Measurements from ENCODE around the gene CSNK1D. TPM values are rescaled to one million over a fixed set of nuclear protein-coding genes. Genes with fewer than 3 reads are reported as not detected.

Gene CSNK1D
- total RNA-seq, 1 donor from 2014 or later = 150 TPM

DNA sequence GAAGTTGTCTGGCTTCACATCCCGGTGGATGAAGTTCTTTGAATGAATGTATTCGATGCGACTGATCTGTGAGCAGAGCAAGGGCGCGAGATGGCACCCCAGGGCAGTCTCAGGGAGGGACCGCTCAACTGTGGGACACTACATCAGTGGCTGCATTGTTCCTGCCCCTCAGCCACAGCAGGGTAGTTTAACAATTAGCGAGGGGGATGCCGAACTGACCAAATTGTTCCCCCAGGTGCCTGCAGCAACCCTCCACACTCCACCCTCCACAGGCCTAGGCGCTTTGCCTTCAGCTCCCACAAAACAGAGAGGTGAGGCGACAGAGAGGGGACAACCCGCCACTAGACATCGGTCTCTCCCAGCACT, 20.3 kb downstream of the CSNK1D start:
- Histone ChIP-seq H3K36me3 (peaks cover 86% of the 10 kb centered on the region), H3K4me3 (no peak overlapping the region), H3K9me3 (no peaks in the 10 kb centered on the region), H3K27ac (no peak overlapping the region), H3K4me1 (no peaks in the 10 kb centered on the region), H3K27me3 (no peaks in the 10 kb centered on the region)
- no peak for DNase-seq
- TF ChIP-seq, protein P1, sequence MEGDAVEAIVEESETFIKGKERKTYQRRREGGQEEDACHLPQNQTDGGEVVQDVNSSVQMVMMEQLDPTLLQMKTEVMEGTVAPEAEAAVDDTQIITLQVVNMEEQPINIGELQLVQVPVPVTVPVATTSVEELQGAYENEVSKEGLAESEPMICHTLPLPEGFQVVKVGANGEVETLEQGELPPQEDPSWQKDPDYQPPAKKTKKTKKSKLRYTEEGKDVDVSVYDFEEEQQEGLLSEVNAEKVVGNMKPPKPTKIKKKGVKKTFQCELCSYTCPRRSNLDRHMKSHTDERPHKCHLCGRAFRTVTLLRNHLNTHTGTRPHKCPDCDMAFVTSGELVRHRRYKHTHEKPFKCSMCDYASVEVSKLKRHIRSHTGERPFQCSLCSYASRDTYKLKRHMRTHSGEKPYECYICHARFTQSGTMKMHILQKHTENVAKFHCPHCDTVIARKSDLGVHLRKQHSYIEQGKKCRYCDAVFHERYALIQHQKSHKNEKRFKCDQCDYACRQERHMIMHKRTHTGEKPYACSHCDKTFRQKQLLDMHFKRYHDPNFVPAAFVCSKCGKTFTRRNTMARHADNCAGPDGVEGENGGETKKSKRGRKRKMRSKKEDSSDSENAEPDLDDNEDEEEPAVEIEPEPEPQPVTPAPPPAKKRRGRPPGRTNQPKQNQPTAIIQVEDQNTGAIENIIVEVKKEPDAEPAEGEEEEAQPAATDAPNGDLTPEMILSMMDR (IDR thresholded peaks at IDR 0.05) = no peak
- intact Hi-C loops (cut with DNase I) = no loop called here
- ATAC-seq = no peak

DNA sequence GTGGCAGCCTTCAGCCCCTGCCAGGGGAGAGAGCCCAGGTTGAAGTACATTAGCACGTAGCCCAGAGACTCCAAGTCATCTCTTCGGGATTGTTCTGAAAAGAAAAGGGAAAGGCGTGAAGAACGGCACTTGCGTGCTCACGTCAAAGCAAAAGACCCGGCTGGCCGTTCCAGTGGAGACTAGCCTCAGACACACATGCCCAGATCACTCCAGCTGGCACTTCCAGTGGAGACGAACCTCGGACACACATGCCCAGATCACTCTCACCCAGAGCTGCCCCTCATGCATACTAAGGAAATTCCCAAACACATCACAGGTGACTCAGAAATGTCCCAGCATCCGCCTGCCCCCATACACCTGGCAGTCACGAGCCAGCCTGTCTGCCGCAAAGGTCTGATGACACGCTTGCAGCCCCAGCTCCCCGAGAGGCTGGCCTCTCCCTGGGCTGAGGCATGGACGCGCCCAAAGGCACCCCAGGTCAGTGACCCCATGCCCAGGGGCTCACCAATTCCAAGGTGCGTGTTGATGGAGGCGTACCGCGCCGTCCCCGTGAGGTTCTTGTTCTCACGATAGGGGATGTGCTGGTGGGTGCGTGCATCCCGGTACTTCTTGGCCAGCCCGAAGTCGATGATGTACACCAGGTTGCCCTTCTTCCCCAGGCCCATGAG, 20.9 kb downstream of the CSNK1D start:
- intact Hi-C loops (cut with DNase I) = no loop called here
- Histone ChIP-seq H3K27me3 (no peaks in the 10 kb centered on the region), H3K4me1 (peaks cover 2% of the 10 kb centered on the region), H3K36me3 (peaks cover 86% of the 10 kb centered on the region), H3K27ac (no peak overlapping the region), H3K4me3 (no peak overlapping the region), H3K9me3 (no peaks in the 10 kb centered on the region)
- ATAC-seq = no peak
- no peak for DNase-seq
- TF ChIP-seq, protein P1 (IDR thresholded peaks at IDR 0.05) = no peak

DNA sequence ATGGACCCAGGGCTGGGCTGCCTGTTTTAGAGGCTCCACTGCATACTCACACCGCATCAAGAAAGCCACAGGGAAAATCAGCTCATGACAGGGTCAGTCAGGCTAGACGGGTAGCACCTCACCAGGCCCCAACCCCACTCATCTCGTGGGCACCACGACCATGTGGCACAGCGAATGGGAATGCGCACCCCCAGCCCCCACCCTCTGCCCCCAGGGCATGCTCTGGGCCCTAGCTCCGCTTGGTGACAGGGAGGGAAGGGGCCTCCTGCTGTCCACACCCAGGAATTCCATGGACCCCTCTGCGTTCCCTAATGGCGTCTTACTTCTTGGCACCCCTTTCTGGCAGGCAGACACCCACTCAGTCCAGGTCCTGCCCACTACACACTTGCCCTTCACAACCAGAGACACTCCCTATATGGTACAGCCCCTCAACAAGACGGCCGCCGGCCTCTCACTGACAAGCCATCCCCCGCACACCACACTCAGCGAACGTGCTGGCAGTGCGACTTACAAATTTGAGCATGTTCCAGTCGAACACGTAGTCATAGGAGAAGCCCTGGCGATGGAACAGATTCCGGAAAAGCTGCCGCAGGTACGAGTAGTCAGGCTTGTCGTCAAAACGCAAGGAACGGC, 22.5 kb downstream of the CSNK1D start:
- intact Hi-C loops (cut with DNase I) = no loop called here
- no peaks in the 10 kb centered on the region for H3K9me3 ChIP-seq
- ATAC-seq (no peak), DNase-seq (no peak)
- H3K4me1 ChIP-seq = peaks cover 19% of the 10 kb centered on the region
- no peaks in the 10 kb centered on the region for H3K27me3 ChIP-seq
- H3K36me3 ChIP-seq = peaks cover 87% of the 10 kb centered on the region
- TF ChIP-seq, protein P1 (IDR thresholded peaks at IDR 0.05) = no peak
- H3K27ac ChIP-seq = no peak overlapping the region
- H3K4me3 ChIP-seq = no peak overlapping the region

DNA sequence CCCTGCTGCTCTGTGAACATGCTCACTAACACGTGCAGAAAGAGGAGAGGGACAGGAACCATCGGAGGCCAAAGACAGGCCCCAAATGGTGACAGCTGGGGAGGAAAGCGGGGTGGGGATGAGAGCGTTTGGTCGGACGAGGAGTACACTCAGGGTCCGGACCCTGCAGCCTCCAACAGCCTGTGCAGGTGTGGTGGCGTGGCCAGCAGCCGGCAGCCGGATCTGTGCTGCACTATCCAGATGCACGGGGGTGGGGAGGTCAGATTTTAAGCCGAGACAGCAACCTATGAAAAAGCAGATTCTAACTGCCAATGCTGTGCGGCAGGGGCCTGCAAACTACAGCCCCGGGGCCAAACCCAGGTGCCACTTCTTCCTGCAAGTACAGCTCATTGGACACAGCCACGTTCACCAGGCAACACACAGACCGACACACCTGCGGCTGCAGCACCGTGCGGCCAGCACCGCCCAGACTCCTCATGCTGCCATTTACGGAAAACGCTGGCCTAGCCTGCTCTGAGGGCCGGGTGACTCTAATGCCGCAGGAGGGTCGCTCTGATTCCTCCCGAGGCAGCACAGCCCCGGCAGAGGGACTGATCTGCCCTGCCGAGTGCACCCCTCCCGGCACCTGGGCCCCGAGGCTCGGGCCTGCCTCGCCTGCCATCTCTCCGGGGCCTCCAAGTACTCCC, 23.5 kb downstream of the CSNK1D start:
- Histone ChIP-seq H3K4me1 (peaks cover 19% of the 10 kb centered on the region), H3K4me3 (no peak overlapping the region), H3K9me3 (no peaks in the 10 kb centered on the region), H3K36me3 (peaks cover 87% of the 10 kb centered on the region), H3K27ac (no peak overlapping the region), H3K27me3 (no peaks in the 10 kb centered on the region)
- DNase-seq (peak; percentile 55), ATAC-seq (no peak)
- TF ChIP-seq, protein P1 (IDR thresholded peaks at IDR 0.05) = no peak
- intact Hi-C loops (cut with DNase I) = no loop called here

DNA sequence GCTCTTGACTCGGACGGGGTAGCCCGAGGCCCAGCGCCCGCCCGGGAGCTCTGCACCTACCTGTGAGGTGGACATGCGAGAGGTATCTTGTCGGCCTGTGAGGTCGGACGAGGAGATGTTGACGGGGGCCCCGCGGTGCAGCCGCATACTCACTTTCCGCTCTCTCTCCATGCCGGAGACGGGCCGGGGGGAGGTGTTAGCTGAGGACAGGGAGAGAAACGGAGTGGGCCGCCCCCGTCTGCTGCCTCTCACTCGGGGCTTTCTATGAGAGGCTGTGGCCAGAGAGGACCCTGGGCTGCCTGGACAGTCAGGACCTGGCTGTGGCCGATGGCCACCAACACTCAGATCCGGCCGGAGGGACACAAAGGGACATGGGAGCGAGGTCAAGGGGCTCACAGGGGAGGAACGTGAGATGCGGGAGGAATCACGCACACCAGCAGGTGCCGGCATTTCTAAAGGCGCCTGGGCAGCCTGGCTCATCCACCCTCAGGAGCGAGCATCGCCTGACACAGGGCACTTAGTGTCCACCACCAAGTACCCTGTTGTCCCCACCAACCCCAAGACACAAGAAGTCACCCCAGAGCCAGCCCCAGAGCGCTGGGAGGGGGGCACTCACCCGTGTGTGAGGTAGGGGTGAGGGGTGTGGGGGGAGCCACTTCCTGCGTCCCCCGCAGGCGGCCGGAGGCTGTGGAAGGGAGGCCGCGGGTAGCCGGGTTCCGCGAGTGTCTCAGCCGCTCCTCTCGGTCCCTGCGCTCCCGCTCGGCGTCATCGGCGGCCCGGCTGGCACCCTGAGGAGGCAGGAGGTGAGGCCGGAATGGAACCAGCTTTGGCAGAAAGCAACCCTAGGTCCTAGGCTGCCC, 24.5 kb downstream of the CSNK1D start:
- H3K36me3 ChIP-seq = peaks cover 96% of the 10 kb centered on the region
- DNase-seq = peak; percentile 67

More for the DNA sequence above, 24.5 kb downstream of the CSNK1D start:
- H3K4me1 ChIP-seq = peaks cover 19% of the 10 kb centered on the region
- H3K4me3 ChIP-seq = no peak overlapping the region
- no peaks in the 10 kb centered on the region for H3K9me3 ChIP-seq
- no peaks in the 10 kb centered on the region for H3K27me3 ChIP-seq
- no peak overlapping the region for H3K27ac ChIP-seq
- intact Hi-C loops (cut with DNase I) = no loop called here
- TF ChIP-seq, protein P1 (IDR thresholded peaks at IDR 0.05) = no peak
- ATAC-seq = no peak
